ENCODE results near the gene PXDN. TPM values are rescaled to one million over a fixed set of nuclear protein-coding genes. Genes with fewer than 3 reads are reported as not detected.

PXDN gene
- polyA plus RNA-seq, 3 donors, result 153 to 161 (median 158) TPM

DNA sequence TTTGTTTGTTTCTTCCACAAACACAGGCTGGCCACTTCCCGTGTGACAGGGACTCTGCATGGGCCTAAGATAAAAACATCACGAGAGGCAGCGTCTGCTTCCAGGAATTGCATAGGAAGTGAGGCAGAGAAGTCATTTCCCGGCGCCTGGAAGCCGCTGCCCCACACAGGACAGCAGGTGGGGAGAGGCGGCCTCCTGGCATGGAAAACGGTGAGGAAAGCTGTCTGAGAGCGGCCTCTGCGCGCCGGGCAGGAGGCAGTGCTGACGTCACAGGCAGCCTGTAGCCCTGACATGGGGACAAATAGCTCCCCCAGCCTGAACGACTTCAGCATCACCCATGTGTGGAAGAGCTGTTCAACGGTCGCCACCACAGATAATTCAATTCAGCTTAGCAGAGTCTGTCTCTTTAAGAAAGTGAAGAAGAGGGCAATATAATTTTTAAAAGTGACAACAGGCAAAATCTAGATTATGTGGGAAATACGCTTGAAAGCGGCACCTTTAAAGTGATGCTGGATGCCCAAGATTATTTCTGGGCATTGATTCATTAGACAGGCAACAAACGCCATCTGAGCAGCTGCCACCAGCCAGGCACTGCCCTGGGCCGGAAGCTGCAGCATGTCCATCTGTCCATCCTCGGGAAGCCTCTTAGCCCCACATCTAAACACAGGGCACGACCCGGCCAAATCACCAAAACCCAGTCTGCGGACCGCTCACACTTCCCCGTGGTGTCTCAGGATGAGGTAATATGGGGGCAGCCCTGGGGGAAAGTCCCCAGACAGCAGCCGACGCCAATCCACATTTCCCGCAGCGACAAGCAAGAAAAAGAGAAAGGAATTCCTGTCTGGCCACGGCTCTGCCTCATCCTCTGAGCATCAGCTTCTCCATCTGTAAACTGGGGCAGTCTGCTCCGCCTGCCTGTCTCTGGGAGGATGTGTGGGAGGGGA, 138.9 kb downstream of the PXDN start:
- DNase-seq (ENCODE audit: low read depth in 3 of 3, low spot score in 2 of 3), result no peak

DNA sequence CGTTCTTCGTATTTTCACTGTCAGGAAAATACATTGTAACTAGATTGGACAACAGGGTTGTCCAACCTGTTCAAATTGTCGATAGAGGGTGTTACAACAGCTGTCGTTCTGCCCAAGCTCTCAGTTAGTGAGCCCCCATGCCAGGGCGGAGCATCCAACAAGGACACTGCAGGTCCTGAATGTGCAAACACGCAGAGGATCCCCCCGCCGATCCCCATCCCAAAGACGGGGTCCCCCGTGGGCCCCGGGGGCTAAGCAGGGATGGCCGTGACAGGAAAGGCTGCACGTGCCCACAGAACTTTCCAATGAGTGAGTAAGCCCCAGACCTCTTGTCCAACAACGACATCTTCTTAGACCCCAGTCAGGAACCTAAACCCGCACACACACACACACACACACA, 140.8 kb downstream of the PXDN start:
- no peak for DNase-seq (ENCODE audit: low read depth in 3 of 3, low spot score in 2 of 3)

DNA sequence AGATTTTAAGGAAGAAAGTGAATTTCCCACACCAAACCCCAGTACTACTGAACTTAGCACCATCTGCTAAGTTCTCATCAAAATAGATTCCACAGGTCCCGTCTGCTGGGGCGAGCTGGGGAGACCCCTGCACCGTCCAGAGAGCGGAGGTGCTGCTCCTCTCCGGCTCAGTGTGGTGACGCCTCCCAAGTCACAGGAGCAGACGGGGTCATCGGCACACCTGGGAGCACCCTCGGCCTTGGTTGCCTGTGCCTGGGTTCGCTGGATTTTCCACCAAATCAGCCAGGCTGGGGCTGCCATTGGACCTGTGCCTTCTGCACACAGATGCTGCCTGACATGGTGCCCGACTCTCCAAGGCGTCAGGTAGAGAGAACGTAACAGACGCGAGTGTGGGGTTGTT, 141.3 kb downstream of the PXDN start:
- no peak for DNase-seq (ENCODE audit: low read depth in 3 of 3, low spot score in 2 of 3)

DNA sequence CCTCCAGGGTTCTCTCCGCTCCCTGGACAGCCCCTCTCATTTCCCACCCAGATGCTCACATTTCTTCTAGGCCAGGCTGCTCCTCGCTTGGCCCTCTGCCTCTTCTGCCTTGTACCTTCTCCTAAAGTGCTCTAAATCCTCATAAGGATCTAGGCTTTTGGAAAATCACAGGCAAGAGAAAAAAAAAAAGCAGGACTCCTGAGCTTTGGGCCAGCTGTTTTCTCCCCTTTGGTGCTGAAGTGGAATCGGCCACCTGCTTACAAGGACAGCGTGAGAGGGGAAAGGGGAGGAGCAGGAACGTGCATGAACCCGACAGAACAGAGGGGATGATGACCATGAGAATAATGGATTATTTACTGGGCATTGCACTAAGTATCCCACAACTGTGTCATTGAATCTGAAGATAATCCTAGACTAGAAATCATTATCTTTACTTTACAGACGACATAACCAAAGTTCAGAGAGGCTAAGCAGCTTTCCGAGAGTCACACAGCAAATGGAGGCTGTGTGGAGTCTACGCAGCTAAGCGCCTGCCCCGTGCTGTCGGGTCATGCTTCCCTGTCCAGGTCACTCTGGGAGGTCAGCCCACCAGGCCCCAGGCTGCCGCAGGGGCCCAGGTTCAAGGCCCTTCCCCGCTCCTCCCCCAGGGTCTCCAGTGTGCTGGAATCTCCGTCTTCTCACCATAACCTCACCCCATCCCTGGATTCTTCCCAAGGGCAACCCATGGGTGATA, 141.9 kb downstream of the PXDN start:
- no peak for DNase-seq (ENCODE audit: low read depth in 3 of 3, low spot score in 2 of 3)

DNA sequence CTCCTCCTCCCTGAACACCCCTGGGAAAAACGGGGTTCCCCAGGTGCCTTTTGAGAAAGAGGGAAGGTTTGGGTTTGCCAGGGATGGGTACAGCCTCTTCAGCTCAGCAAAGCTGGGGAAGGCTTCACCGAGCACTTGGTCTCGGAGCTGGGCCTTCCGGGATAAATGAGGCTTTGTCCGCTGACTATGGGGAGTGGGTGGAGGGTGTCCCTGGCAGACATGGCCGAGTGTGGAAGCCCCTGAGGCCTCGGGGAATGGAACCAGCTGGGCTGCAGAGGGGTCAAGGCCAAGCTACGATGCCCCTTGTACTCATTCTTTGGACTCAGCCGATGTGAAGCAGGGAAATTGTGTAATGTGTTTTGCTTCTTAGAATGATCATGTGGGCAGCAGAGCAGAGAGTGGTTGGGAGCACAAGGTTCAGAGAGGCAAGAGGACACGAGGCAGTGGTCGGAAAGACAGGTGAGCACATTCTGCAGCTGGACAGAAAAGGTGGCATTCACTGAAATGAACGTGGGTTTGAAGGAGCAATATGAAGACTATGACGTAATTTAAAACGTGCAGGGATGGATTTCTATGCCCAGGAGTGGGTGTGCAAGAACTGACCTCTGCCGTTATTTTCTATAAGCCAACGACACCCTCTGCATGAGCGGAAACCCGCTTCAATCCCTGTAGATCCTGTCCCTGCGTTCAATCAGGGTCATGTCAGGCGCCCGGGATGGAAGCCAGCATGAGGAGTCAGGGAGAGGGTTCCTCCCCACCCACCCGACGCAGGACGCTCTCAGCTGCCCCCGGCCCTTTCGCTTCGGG, 142.6 kb downstream of the PXDN start:
- no peak for DNase-seq (ENCODE audit: low read depth in 3 of 3, low spot score in 2 of 3)

DNA sequence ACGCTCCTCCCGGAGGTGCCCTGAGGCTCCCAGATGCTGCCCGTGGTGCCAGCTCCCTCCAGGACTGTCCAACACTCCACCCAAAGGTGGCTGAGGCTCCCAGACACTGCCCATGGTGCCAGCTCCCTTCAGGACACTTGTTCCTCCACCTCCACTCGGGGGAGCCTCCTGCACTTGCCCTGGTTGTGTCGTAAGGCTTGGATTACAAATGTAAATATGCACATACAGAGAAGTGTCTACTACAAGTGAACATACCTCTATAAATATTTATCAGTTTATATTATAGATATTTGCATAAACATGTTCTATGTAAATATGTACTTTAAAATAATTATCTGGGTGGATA, 143.3 kb downstream of the PXDN start:
- no peak for DNase-seq (ENCODE audit: low read depth in 3 of 3, low spot score in 2 of 3)

DNA sequence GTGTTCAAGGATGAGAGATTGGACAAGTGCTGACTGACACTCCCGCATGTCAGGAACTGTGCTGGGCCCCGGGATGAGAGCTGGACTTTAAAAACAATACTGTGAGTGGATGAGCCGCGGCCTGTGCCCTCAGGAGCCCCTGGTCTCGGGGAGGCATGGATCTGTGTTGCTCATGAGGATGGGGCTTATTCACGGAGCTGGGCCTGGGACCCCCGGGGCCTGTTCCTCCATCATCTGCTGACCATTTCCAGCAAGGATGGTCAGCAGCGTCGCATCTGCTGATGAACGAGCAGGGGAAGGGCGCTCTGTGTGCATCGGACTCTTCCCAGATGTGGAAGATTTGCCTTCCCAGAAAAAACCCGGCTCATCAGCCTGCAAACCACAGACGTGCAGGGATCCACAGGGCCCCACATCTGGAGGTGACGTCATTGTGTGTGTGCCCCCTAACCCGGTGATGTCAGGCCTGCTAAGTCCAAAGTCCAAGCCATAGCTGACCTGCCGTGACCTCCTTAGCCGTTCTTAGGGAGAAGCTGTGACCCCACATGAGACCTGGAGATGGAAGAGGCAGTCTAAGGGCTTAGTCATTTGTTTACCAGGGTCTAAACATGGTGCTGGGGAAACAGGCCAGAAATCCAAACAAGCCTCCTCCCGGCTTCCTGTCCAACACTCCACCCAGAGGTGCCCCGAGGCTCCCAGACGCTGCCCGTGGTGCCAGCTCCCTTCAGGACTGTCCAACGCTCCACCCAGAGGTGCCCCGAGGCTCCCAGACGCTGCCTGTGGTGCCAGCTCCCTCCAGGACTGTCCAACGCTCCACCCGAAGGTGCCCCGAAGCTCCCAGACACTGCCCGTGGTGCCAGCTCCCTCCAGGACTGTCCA, 143.9 kb downstream of the PXDN start:
- DNase-seq (ENCODE audit: low read depth in 3 of 3, low spot score in 2 of 3), result no peak

DNA sequence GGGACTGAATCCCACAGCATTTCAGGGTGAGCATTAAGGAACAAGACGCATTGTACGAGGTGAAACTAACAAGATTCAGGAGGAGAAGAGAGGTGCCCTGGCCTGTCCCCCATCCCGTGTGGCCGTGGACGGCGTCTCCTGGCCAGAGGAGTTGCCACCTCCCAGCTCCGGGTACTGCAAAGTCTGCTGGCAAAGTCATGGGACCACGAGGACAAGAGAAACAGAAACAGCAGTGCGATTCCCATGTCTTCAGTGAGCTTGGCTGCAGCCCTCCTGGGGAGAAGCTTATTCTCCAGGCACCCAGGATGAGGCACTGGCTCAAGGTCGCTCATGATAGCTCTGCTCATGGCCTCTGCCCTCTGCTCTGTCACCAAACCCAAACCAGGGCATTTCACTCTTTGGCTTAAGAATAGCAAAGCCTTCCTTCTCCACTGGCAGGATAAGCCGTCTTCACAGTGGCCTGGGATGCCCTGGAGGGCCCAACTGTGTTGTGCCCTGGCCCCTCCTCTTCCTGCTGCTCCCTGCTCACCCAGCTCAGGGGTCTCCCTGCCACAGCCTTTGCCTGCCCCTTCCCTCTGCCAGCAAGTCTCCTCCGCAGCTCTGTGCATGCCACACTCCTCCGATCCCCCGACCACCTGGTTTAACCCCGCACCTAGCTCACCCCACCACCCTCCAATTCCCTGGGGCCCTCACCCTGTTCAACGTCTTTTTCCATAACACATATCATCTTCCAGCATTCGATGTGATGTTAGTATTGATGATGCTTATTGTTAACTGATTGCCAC, 144.8 kb downstream of the PXDN start:
- no peak for DNase-seq (ENCODE audit: low read depth in 3 of 3, low spot score in 2 of 3)

DNA sequence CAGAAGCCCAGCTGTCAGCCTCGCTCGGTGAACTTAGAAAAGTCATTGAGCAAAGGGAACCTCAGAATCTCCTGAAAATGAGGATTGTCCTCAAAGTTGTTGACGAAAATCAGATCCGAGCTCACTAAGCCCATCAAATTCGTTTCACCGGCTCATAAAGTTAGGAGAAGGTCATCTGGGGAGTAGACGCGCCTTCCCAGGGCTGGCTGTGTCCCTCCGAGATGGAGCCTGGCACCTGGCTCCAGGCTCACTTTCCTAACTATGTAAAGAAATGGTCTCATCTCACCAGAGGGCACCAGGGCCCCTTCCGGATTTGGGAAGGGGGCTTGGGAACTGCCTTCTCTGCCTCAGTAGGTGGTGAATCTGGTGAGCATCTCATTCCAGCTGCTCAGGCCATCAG, 145.5 kb downstream of the PXDN start:
- DNase-seq (ENCODE audit: low read depth in 3 of 3, low spot score in 2 of 3), result no peak

DNA sequence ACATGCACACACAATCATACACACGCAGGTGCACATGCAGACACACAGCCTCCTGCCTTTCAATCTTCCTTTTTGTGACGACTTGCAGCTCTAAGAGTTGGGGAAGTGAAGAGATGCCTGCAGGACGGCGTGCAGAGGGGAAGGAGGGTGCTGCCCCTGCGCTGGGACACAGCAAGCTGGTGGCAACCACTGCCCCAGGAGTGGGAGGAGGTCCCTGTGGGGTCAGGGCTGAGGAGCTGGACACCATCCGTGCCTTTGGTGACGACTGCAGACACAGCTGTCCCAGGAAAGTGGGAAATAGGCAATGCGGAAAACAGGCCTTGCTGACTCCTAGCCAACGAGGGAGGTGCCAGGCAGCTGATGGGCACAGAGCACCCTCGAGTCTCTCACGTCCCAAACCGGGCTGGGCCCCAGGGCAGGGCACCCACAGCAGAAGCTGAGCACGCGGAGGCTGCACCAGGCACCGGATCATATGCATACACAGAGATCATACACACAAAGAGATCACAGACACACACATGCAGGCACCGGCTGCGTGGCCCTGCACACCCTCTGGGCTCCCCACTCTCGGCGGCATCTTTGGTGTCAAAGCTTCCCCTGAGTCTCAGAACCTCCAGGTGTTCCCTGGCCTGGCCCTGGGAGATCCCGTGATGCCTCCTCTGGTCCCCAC, 146.1 kb downstream of the PXDN start:
- no peak for DNase-seq (ENCODE audit: low read depth in 3 of 3, low spot score in 2 of 3)

DNA sequence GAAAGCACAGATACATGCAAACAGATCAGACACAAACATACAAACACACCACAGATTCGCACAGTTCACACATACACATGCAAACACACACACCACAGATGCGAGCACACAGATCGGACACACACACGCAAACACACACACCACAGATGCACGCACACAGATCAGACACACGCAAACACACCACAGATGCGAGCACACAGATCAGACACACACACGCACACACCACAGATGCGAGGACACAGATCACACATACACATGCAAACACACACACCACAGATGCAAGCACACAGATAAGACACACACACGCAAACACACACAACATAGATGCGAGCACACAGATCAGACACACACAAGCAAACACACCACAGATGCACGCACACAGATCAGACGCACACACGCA, 149.0 kb downstream of the PXDN start:
- no peak for DNase-seq (ENCODE audit: low read depth in 3 of 3, low spot score in 2 of 3)

DNA sequence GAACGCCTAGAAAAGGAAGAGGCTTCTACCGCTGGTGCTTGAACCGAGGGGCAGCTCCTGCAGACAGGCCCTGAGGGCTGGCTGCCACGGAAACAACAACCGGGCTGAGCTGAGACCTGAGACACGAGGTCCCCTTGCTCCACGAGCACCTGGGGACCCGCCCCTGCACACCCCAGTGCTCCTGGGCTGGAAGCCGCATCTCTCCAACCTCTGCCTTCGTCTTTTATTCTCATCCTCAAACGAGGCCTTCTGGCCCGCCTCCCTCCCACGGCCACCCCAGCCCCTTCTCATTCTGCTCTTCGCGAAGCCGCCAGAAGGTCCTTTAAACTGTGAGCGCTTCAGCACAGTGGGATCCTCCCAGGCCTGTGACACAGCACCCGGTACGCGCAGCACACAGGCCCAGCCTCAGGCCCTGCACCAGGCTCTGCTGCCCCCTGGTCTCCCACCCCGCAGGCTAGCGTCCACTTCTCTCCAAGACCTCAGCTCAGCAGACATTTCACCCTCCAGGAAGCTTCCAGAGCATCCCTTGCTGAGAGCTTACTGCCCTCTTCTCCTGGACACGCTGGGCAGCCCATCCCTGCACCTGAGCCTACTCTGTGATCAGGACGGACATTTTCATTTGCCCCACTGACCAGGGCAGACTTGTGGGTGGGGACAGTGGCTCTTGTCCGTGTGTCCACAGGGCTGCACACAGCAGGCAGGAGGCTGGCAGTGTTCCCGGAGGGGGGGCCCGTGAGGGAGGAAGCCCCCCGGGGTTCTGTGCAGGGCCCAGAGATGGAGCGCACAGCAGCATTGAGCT, 149.7 kb downstream of the PXDN start:
- DNase-seq (ENCODE audit: low read depth in 3 of 3, low spot score in 2 of 3), result no peak

DNA sequence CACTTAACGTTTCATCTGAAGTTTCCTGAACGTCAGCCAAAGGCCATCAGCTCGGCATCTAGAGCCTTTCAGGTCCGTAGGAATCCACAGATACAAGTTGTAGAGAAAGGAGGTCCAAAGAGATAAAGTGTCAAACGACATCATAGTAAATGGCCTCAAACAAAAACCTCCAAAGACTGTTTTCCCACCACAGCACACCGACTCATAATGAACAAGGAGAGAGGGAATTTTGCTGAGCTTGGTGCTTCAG, 150.3 kb downstream of the PXDN start:
- no peak for DNase-seq (ENCODE audit: low read depth in 3 of 3, low spot score in 2 of 3)

DNA sequence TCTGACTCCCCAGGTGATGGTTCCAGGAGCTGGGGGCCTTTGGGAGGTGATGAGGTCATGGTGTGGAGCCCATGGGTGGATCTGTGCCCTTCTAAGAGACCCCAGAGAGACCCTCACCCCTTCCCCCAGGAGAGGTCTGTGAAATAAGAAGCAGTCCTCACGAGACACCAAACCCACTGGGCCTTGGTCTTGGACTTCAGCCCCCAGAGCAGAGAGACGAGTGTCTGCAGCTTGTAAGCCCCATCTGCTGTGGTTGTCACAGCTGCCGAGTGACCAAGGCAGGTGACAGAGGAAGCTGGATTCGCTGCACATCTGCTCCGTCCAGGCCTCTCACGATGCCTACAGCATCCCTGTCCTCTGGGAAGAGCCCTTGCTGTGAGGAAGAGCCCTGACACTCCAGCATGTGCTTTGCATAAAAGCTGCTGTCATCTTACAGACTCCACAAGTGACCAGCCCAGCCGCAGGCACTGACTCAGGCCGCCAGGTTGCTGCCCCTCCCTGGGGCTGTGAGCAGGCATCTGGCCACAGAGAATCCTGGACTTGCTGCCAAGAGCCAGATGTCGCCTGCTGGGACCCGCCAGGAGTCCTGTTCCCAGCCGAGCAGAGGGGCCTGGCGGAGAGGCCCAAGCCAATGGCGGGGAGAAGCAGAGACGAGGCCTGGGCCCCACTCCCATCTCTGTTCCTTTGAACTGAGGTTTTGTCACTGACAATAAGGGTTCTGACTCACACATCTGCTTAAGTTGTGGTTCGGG, 150.8 kb downstream of the PXDN start:
- no peak for DNase-seq (ENCODE audit: low read depth in 3 of 3, low spot score in 2 of 3)

DNA sequence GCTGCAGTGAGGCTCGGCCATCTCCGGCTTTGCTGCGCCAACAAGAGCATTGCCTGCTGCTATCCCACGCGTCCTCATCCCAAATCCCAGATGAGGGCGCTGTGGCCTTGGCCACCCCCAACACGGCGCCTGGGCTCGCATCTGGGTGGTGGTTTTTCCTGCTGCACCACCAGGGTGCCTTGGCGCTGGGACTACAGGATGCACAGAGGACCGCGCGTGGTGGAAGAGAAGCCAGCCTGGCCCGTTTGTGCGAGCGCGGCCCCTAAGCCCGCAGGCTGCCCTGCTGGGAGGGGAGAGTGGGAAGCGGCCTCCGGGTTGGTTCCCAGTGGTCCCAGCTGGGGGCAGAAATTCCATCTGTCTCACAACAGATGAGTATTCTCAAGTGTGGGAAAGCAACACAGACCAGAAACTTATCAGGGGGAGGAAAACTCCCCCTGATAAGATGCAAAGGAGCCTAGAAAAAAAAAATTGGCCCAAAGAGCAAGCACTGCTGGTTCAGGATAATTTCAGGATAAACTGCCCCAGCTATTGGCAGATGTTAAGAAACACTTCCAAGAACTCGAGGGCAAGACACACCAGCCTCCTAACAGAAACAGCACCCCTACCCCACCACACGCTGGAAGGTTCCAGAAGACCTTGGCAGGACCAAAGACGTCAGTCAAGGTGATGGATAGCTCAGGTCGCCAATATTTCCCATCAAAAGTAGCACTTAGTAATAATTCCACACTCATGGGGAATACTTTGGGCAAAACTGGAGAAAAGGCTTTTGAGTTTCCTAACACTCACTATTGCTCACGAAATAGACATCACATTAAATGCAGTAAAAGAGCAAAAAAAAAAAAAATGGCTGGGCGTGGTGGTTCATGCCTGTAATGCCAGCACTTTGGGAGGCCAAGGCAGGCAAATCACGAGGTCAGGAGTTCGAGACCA, 152.1 kb downstream of the PXDN start:
- peak; percentile 56 to 63 (median 57) for DNase-seq (ENCODE audit: low read depth in 3 of 3, low spot score in 2 of 3)

DNA sequence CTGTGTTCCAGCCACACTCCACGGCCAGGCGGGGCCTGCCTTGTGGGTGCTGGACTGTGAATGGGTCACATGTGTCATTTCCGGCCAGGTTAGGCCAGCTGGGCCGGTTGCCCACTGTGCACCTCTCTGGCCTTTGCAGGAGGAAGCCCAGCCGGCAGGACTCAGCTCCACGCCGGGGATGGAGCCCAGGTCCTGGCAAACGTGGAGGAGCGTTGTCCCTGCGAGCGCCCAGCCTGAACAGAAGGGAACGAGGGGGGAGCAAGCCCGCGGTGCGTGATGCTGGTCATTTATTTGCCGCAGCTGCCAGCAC, 152.9 kb downstream of the PXDN start:
- DNase-seq (ENCODE audit: low read depth in 3 of 3, low spot score in 2 of 3), result no peak
